ENCODE results near the gene GRID1. TPM values are rescaled to one million over a fixed set of nuclear protein-coding genes. Genes with fewer than 3 reads are reported as not detected.

GRID1 gene
- total and polyA plus RNA-seq, 11 donors: 0.69 to 3.4 (median 1.6) TPM

DNA sequence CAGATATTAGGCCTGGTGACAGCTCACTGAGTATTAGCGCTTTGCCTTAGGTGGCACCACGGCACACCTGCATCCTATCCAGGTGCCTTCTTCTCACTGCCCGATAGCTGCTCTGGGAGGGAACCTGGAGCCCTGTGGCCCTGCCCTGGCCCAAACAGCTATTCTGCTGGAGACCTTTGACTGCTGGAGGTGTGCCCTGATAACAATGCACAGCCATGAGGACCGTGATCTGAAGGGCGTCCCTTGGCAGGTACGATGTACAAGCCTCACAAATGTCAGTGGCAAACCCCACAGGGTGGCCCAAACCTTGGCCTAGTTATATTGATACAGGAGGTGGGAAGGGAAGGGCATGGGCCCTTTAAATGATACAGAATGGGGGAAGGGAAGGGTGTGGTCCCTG, 259.5 kb downstream of the GRID1 start:
- H3K4me1 ChIP-seq: no peaks in the 10 kb centered on the region
- H3K27ac ChIP-seq: no peak overlapping the region
- H3K4me3 ChIP-seq: no peak overlapping the region
- intact Hi-C loops (cut with DNase I): loop anchor here in 1 of 10 donors (10.0 kb wide), 1 partner anchor 258 kb away; the partner anchor contains the start of gene GRID1
- ATAC-seq (no peak), DNase-seq (no peak)
- 93 to 95% (median 93%) methylated on average over 6 of the region's 6 CpGs for whole genome bisulfite sequencing, 4 donors
- H3K27me3 ChIP-seq: no peaks in the 10 kb centered on the region
- TF ChIP-seq POLR2A (IDR thresholded peaks at IDR 0.05) (no peak), CTCF (IDR thresholded peaks at IDR 0.05) (no peak)
- H3K36me3 ChIP-seq: no peaks in the 10 kb centered on the region
- peaks cover 0 to 3% (median 0%) of the 10 kb centered on the region in 12 donors for H3K9me3 ChIP-seq

DNA sequence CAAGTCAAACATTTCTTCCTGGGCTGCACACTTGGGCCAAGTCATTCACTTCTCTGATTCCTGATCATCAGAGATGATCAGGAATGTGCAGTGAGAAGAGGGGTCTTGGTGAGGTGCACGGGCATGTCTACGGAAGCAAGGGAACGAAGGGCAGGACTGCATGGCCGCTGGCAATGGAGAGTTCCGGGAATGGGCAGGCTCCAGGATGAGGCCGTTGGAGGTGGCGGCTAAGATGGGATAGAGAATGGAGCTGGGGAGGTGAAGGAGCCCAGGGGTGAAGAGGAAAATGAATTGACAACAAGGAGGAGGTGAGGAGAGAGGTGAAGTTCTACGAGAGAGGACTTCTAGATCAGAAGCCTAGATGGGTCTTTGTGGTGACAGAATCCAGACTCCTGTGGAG, 260.0 kb downstream of the GRID1 start:
- no peak overlapping the region for H3K27ac ChIP-seq
- TF ChIP-seq CTCF (IDR thresholded peaks at IDR 0.05) (no peak), POLR2A (IDR thresholded peaks at IDR 0.05) (no peak)
- H3K36me3 ChIP-seq: no peaks in the 10 kb centered on the region
- H3K9me3 ChIP-seq: peaks cover 0 to 3% (median 0%) of the 10 kb centered on the region in 12 donors
- DNase-seq: no peak
- H3K4me1 ChIP-seq: no peaks in the 10 kb centered on the region
- H3K4me3 ChIP-seq: no peak overlapping the region
- intact Hi-C loops (cut with DNase I): loop anchor here in 1 of 10 donors (10.0 kb wide), 1 partner anchor 258 kb away; the partner anchor contains the start of gene GRID1
- H3K27me3 ChIP-seq: no peaks in the 10 kb centered on the region
- ATAC-seq: no peak
- 90 to 93% (median 92%) methylated on average over 8 of the region's 8 CpGs for WGBS, 4 donors

DNA sequence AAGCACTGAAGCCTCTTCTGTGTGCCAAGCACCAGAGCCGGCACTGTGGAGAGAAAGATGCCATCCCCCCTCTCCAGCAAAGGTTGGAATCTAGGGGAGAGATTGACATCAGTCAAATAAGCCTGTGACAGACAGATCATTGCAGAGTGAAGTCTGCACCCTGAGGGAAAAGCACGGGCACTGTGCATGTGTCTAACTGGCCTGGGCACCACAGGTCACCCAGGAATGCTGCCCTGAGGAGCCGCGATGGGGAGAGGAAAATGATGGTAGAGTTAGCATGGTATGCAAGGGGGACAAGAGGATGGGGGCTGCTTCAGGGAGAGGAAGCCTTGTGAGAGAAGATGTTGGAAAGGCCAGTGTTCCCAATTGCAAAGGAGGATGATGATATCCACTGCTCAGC, 261.0 kb downstream of the GRID1 start:
- Histone ChIP-seq H3K27me3 (no peaks in the 10 kb centered on the region), H3K36me3 (no peaks in the 10 kb centered on the region), H3K4me3 (no peak overlapping the region), H3K9me3 (no peaks in the 10 kb centered on the region), H3K4me1 (no peaks in the 10 kb centered on the region), H3K27ac (no peak overlapping the region)
- DNase-seq: no peak
- intact Hi-C loops (cut with DNase I): loop anchor here in 1 of 10 donors (10.0 kb wide), 1 partner anchor 259 kb away; the partner anchor contains the start of gene GRID1
- no peak for ATAC-seq
- 78 to 94% (median 89%) methylated on average over 4 of the region's 4 CpGs for WGBS, 4 donors
- TF ChIP-seq POLR2A (IDR thresholded peaks at IDR 0.05) (no peak), CTCF (IDR thresholded peaks at IDR 0.05) (no peak)

GRCh38 chr10:86105181-86105580, 261.4 kb downstream of the GRID1 start:
- no peak overlapping the region for H3K27ac ChIP-seq
- H3K36me3 ChIP-seq: no peaks in the 10 kb centered on the region
- H3K4me3 ChIP-seq: no peak overlapping the region
- intact Hi-C loops (cut with DNase I): loop anchor here in 1 of 10 donors (10.0 kb wide), 1 partner anchor 260 kb away; the partner anchor contains the start of gene GRID1
- TF ChIP-seq CTCF (IDR thresholded peaks at IDR 0.05): no peak
- no peak for TF ChIP-seq POLR2A (IDR thresholded peaks at IDR 0.05)
- H3K4me1 ChIP-seq: no peaks in the 10 kb centered on the region
- ATAC-seq (no peak), DNase-seq (no peak)
- no peaks in the 10 kb centered on the region for H3K9me3 ChIP-seq
- H3K27me3 ChIP-seq: no peaks in the 10 kb centered on the region
- WGBS, 4 donors: 78 to 90% (median 87%) methylated on average over 4 of the region's 4 CpGs
